Thyroid gland (tissue), 4 donors: Measurements from ENCODE around the gene MYO16.

Experiments used
- CTCF ChIP-seq, 6 experiments: fragments of 200-600 bp in 3 of 6; fragments of 450-650 bp in 3 of 6; sonication (generic) in 3 of 6; IDR thresholded peaks; one replicate each; pipeline ENCODE4 v1.5.1; 2016 to 2019; ENCODE audit warnings: antibody characterized with exemption in 6 of 6, mild to moderate bottlenecking in 2 of 6, inconsistent platforms in 1 of 6, moderate library complexity in 1 of 6
- POLR2A ChIP-seq, 2 donors: fragments of 450-650 bp; IDR thresholded peaks; one replicate each; pipeline ENCODE4 v1.6.1; 2017; ENCODE audit warnings: antibody characterized with exemption in 2 of 2, mild to moderate bottlenecking in 2 of 2, moderate library complexity in 1 of 2

GRCh38 chr13:108645376-108645775, 16.0 kb downstream of the MYO16 start:
- TF ChIP-seq CTCF (IDR thresholded peaks at IDR 0.05) (no peak), POLR2A (IDR thresholded peaks at IDR 0.05) (no peak)
